Mesodermal cell (in vitro differentiated cells): ENCODE measurements around the gene SLC25A36.

ENCODE experiments used
- H3K27ac ChIP-seq: 2 replicates; pipeline ENCODE4 v1.7.0; 2013; ENCODE audit warnings: mild to moderate bottlenecking, low read depth, low read length, moderate library complexity; ENCODE audit not compliant: severe bottlenecking
- H3K36me3 ChIP-seq: 2 replicates; pipeline ENCODE4 v1.7.1; 2013; ENCODE audit warnings: mild to moderate bottlenecking, low read length, moderate library complexity; ENCODE audit not compliant: control insufficient read depth, insufficient read depth
- H3K4me1 ChIP-seq: one replicate; pipeline ENCODE4 v1.7.1; 2013; ENCODE audit warnings: mild to moderate bottlenecking, low read length; ENCODE audit not compliant: insufficient read depth, control insufficient read depth, poor library complexity, severe bottlenecking
- H3K4me3 ChIP-seq: 2 replicates; pipeline ENCODE4 v1.7.0; 2013; ENCODE audit warnings: low read length, control low read depth, mild to moderate bottlenecking; ENCODE audit not compliant: insufficient read depth, poor library complexity, severe bottlenecking; ENCODE audit errors: extremely low read depth
- H3K9me3 ChIP-seq: 2 replicates; pipeline ENCODE4 v1.7.1; 2013; ENCODE audit warnings: mild to moderate bottlenecking, low read length, moderate library complexity; ENCODE audit not compliant: control insufficient read depth
- WGBS, 2 experiments: methylation state at CpG; one replicate each; pipeline ENCODE4 v1.1.5; 2013; ENCODE audit warnings: missing lambda C conversion rate in 2 of 2; ENCODE audit not compliant: insufficient coverage in 2 of 2; 5-methylcytosine and 5-hydroxymethylcytosine counted together

Gene SLC25A36

GRCh38 chr3:141019244-141019643, 77.6 kb downstream of the SLC25A36 start:
- H3K9me3 ChIP-seq: no peaks in the 10 kb centered on the region
- WGBS, 2 experiments: 87 to 91% methylated on average over 16 to 19 of the region's 19 CpGs
- no peaks in the 10 kb centered on the region for H3K36me3 ChIP-seq
- no peak overlapping the region for H3K4me3 ChIP-seq
- H3K4me1 ChIP-seq: peaks cover 4% of the 10 kb centered on the region
- no peak overlapping the region for H3K27ac ChIP-seq

- Histone ChIP-seq H3K4me3 (no peak overlapping the region), H3K9me3 (no peaks in the 10 kb centered on the region), H3K4me1 (peaks cover 4% of the 10 kb centered on the region), H3K27ac (no peak overlapping the region), H3K36me3 (no peaks in the 10 kb centered on the region)
- 88 to 92% methylated on average over 4 to 5 of the region's 5 CpGs for WGBS, 2 experiments
Observed at GRCh38 chr3:141020143-141020830, 78.7 kb downstream of the SLC25A36 start.

- no peaks in the 10 kb centered on the region for H3K36me3 ChIP-seq
- WGBS, 2 experiments: 94 to 100% methylated on average over 1 to 2 of the region's 4 CpGs
- H3K27ac ChIP-seq: no peak overlapping the region
Observed at GRCh38 chr3:141021261-141021660, 79.6 kb downstream of the SLC25A36 start.

More at GRCh38 chr3:141021261-141021660, 79.6 kb downstream of the SLC25A36 start:
- H3K9me3 ChIP-seq: no peaks in the 10 kb centered on the region
- peaks cover 4% of the 10 kb centered on the region for H3K4me1 ChIP-seq
- no peak overlapping the region for H3K4me3 ChIP-seq
